Peyer's patch (tissue), 4 donors: Measurements from ENCODE around the gene ARPC5.

Experiments used
- CTCF ChIP-seq, 6 experiments: fragments of 450-650 bp in 4 of 6; fragments of 200-600 bp in 2 of 6; sonication (generic) in 1 of 6; IDR thresholded peaks; one replicate each; pipeline ENCODE4 v1.5.1; 2017 to 2019; ENCODE audit warnings: antibody characterized with exemption in 6 of 6, mild to moderate bottlenecking in 3 of 6, moderate library complexity in 1 of 6
- POLR2A ChIP-seq, 2 donors: fragments of 450-650 bp; IDR thresholded peaks; one replicate each; pipeline ENCODE4 v1.5.1; 2017; ENCODE audit warnings: antibody characterized with exemption in 2 of 2, mild to moderate bottlenecking in 2 of 2, moderate library complexity in 2 of 2

- TF ChIP-seq CTCF (IDR thresholded peaks at IDR 0.05), result no peak
- TF ChIP-seq POLR2A (IDR thresholded peaks at IDR 0.05), result no peak
These were observed 17.8 kb upstream of the ARPC5 start for GRCh38 chr1:183653462-183653794.
